Spleen (tissue), 7 donors: ENCODE measurements around the gene SORCS2.

ENCODE experiments used
- CTCF ChIP-seq, 11 experiments: fragments of 200-600 bp in 7 of 11; fragments of 450-650 bp in 4 of 11; sonication (generic) in 4 of 11; IDR thresholded peaks in 8 of 11; conservative IDR thresholded peaks in 3 of 11; 1 replicate in 7 of 11; 2 replicates in 4 of 11; pipeline versions ENCODE4 v1.4.0 to v1.8.0; 2016 to 2021; ENCODE audit warnings: antibody characterized with exemption in 11 of 11, inconsistent platforms in 4 of 11, mild to moderate bottlenecking in 1 of 11
- POLR2AphosphoS5 ChIP-seq, 3 donors: sonication (generic); formaldehyde crosslinking; IDR thresholded peaks; one replicate each; pipeline ENCODE4 v1.5.1; 2017; ENCODE audit warnings: antibody characterized with exemption in 3 of 3
- donor health status: DM: no; HTN: no; CAD: no; lungs with moderate emphysema.
- donor health status: DM: no; HTN: no; CAD: no.
- donor health status: DM: no; HTN: no; CAD: no.

GRCh38 chr4:7295197-7295910 is 103.0 kb downstream of the SORCS2 start:
- TF ChIP-seq CTCF (IDR thresholded peaks at IDR 0.05 in 8 of 11, conservative IDR thresholded peaks at IDR 0.05 in 3 of 11) (no peak), POLR2AphosphoS5 (IDR thresholded peaks at IDR 0.05) (no peak)
